ENCODE measurements around the gene CBLL1. TPM values are rescaled to one million over a fixed set of nuclear protein-coding genes. Genes with fewer than 3 reads are reported as not detected.

Gene CBLL1
- polyA plus RNA-seq, 1 donor from 2014 or later: 10.2 TPM

- Histone ChIP-seq H3K4me3 (ENCODE audit: low read length) (no peak within 1 kb of the TSS), H3K79me2 (replicated peaks; ENCODE audit: insufficient read depth, low read length) (no peaks in the 10 kb centered on the region), H2AFZ (ENCODE audit: low read depth, low read length) (no peak within 1 kb of the TSS), H3K9me2 (ENCODE audit: insufficient read depth, low read length) (no peaks in the 10 kb centered on the region), H3K36me3 (ENCODE audit: insufficient read depth, low read length) (no peaks in the 10 kb centered on the region), H4K20me1 (ENCODE audit: insufficient read depth) (no peaks in the 10 kb centered on the region), H3K27me3 (ENCODE audit: insufficient read depth, low read depth, low read length) (no peaks in the 10 kb centered on the region), H3K27ac (ENCODE audit: low read length) (no peak within 1 kb of the TSS), H3K4me2 (ENCODE audit: low read length) (no peak within 1 kb of the TSS), H3F3A (ENCODE audit: insufficient read depth, low read length, poor library complexity, severe bottlenecking) (no peaks in the 10 kb centered on the region), H3K9ac (ENCODE audit: low read length) (no peak within 1 kb of the TSS), H3K9me3 (ENCODE audit: low read length) (no peaks in the 10 kb centered on the region)
- TF ChIP-seq TAF1 (IDR thresholded peaks at IDR 0.05; ENCODE audit: low read depth): no peak
- TF ChIP-seq REST (IDR thresholded peaks at IDR 0.05; ENCODE audit: borderline replicate concordance): no peak
- no peak for TF ChIP-seq MXI1 (conservative IDR thresholded peaks at IDR 0.05; ENCODE audit: poor library complexity, severe bottlenecking)
- no peak for TF ChIP-seq SMC3 (conservative IDR thresholded peaks at IDR 0.05; ENCODE audit: poor library complexity)
Observed at GRCh38 chr7:107803009-107803610, 59.2 kb downstream of the CBLL1 start, which contains the start of gene SLC26A3. SLC26A3 (minus strand) TSS chr7:107803223; CDS start chr7:107794509, 8,714 bp downstream.

- no peaks in the 10 kb centered on the region for H3K9me3 ChIP-seq (ENCODE audit: low read length)
- H3K27me3 ChIP-seq (ENCODE audit: insufficient read depth, low read depth, low read length): no peaks in the 10 kb centered on the region
- no peaks in the 10 kb centered on the region for H4K20me1 ChIP-seq (ENCODE audit: insufficient read depth)
- H3K9me2 ChIP-seq (ENCODE audit: insufficient read depth, low read length): no peaks in the 10 kb centered on the region
- H3K36me3 ChIP-seq (ENCODE audit: insufficient read depth, low read length): no peaks in the 10 kb centered on the region
- no peak overlapping the region for H3K4me2 ChIP-seq (ENCODE audit: low read length)
- no peak overlapping the region for H3K27ac ChIP-seq (ENCODE audit: low read length)
- H3F3A ChIP-seq (ENCODE audit: insufficient read depth, low read length, poor library complexity, severe bottlenecking): no peaks in the 10 kb centered on the region
- H3K9ac ChIP-seq (ENCODE audit: low read length): no peak overlapping the region
- no peak overlapping the region for H2AFZ ChIP-seq (ENCODE audit: low read depth, low read length)
- no peak for TF ChIP-seq CTCF (IDR thresholded peaks at IDR 0.05; ENCODE audit: poor library complexity, severe bottlenecking)
- no peak for TF ChIP-seq POLR2AphosphoS5 (IDR thresholded peaks at IDR 0.05)
- no peak for TF ChIP-seq SMC3 (conservative IDR thresholded peaks at IDR 0.05; ENCODE audit: poor library complexity)
- no peak for TF ChIP-seq TAF1 (IDR thresholded peaks at IDR 0.05; ENCODE audit: low read depth)
- TF ChIP-seq MXI1 (conservative IDR thresholded peaks at IDR 0.05; ENCODE audit: poor library complexity, severe bottlenecking): no peak
- TF ChIP-seq EZH2 (IDR thresholded peaks at IDR 0.05; ENCODE audit: borderline replicate concordance, insufficient read depth, low read length, poor library complexity, severe bottlenecking): no peak
- no peak for TF ChIP-seq REST (IDR thresholded peaks at IDR 0.05; ENCODE audit: borderline replicate concordance)
- no peak for TF ChIP-seq EP300 (conservative IDR thresholded peaks at IDR 0.05; ENCODE audit: poor library complexity, severe bottlenecking)
- TF ChIP-seq RAD21 (conservative IDR thresholded peaks at IDR 0.05): no peak
- H3K4me3 ChIP-seq (ENCODE audit: low read length): no peak overlapping the region
- H3K79me2 ChIP-seq (replicated peaks; ENCODE audit: insufficient read depth, low read length): no peaks in the 10 kb centered on the region
Observed at GRCh38 chr7:107809179-107809578, 65.2 kb downstream of the CBLL1 start.
